SK-N-SH treated with all-trans-retinoic acid at 6 μM for 48 hours (cell line): Measurements from ENCODE around the gene PXYLP1.

Source experiments
- ARNTL ChIP-seq: fragments of 450-650 bp; formaldehyde crosslinking; IDR thresholded peaks from 2 replicates; pipeline ENCODE4 v1.5.0; 2020; ENCODE audit warnings: low read depth, mild to moderate bottlenecking, moderate library complexity, borderline replicate concordance
- BACH2 ChIP-seq: fragments of 250-450 bp; sonication (Bioruptor Pico); IDR thresholded peaks from 2 replicates; pipeline ENCODE4 v1.9.0; 2021; ENCODE audit warnings: mild to moderate bottlenecking, borderline replicate concordance
- CREB5 ChIP-seq: fragments of 250-450 bp; sonication (Bioruptor Pico); IDR thresholded peaks from 2 replicates; pipeline ENCODE4 v1.5.1; 2020; ENCODE audit warnings: low read depth, mild to moderate bottlenecking, moderate library complexity
- ESRRG ChIP-seq: fragments of 250-450 bp; sonication (Bioruptor Pico); IDR thresholded peaks from 2 replicates; pipeline ENCODE4 v1.6.1; 2021; ENCODE audit warnings: mild to moderate bottlenecking
- GLIS3 ChIP-seq: fragments of 250-450 bp; sonication (Bioruptor Pico); IDR thresholded peaks from 2 replicates; pipeline ENCODE4 v1.5.0; 2020; ENCODE audit warnings: mild to moderate bottlenecking, moderate library complexity
- POU6F1 ChIP-seq: fragments of 250-450 bp; sonication (Bioruptor Pico); IDR thresholded peaks from 2 replicates; pipeline ENCODE4 v1.8.0; 2021; ENCODE audit warnings: low read depth, mild to moderate bottlenecking, moderate library complexity, borderline replicate concordance
- PPARA ChIP-seq: fragments of 250-450 bp; sonication (Bioruptor Pico); IDR thresholded peaks from 2 replicates; pipeline ENCODE4 v1.5.0; 2020; ENCODE audit warnings: mild to moderate bottlenecking, borderline replicate concordance
- ZC3H10 ChIP-seq: fragments of 250-450 bp; sonication (Bioruptor Pico); IDR thresholded peaks from 2 replicates; pipeline ENCODE4 v1.5.1; 2021; ENCODE audit warnings: mild to moderate bottlenecking, moderate library complexity
- ZFP3 ChIP-seq: fragments of 250-450 bp; sonication (Bioruptor Pico); IDR thresholded peaks from 2 replicates; pipeline ENCODE4 v1.5.0; 2020; ENCODE audit warnings: mild to moderate bottlenecking, moderate library complexity
- ZFP30 ChIP-seq: fragments of 450-650 bp; formaldehyde crosslinking; IDR thresholded peaks from 2 replicates; pipeline ENCODE4 v1.5.0; 2022; ENCODE audit warnings: mild to moderate bottlenecking, moderate library complexity
- ZNF70 ChIP-seq: fragments of 450-650 bp; formaldehyde crosslinking; IDR thresholded peaks from 2 replicates; pipeline ENCODE4 v1.5.0; 2020; ENCODE audit warnings: mild to moderate bottlenecking, moderate library complexity

- no peak for TF ChIP-seq ESRRG
- no peak for TF ChIP-seq CREB5 (CRISPR knock-in tag)
- TF ChIP-seq POU6F1 (CRISPR knock-in tag), result no peak
- TF ChIP-seq GLIS3 (CRISPR knock-in tag), result no peak
- no peak for TF ChIP-seq ARNTL (CRISPR knock-in tag)
- TF ChIP-seq PPARA (CRISPR knock-in tag), result no peak
- no peak for TF ChIP-seq BACH2 (CRISPR knock-in tag)
- no peak for TF ChIP-seq ZFP30 (CRISPR knock-in tag)
- TF ChIP-seq ZNF70, result no peak
- no peak for TF ChIP-seq ZC3H10
- TF ChIP-seq ZFP3 (CRISPR knock-in tag), result no peak
These were observed 39.8 kb downstream of the PXYLP1 start for GRCh38 chr3:141271279-141272030.
